NT2/D1 (cell line): ENCODE measurements around the gene HSF2.

Source experiments
- SUZ12 ChIP-seq: IDR thresholded peaks from 2 replicates; pipeline ENCODE4 v1.6.1; 2011; ENCODE audit not compliant: insufficient read length, insufficient read depth; ENCODE audit errors: extremely low read depth
- YY1 ChIP-seq: IDR thresholded peaks from 2 replicates; pipeline ENCODE4 v1.6.1; 2011; ENCODE audit not compliant: insufficient read length, insufficient read depth
- ZNF274 ChIP-seq: IDR thresholded peaks from 2 replicates; pipeline ENCODE4 v1.6.1; 2011; ENCODE audit warnings: mild to moderate bottlenecking, low read depth, low read length

- TF ChIP-seq YY1 (no peak), SUZ12 (no peak), ZNF274 (no peak)
Measured at GRCh38 chr6:122407712-122408111, 8.3 kb downstream of the HSF2 start.
